Measurements from ENCODE around the gene CDH9.
A peak's percentile ranks its signal among the peaks of the same experiment; 100 is the strongest.

CDH9 gene

GRCh38 chr5:27026063-27026462 is 12.3 kb downstream of the CDH9 start:
- TF ChIP-seq USF1 (IDR thresholded peaks at IDR 0.05) (no peak), FOXM1 (IDR thresholded peaks at IDR 0.05; ENCODE audit: borderline replicate concordance, low read depth) (no peak), CEBPB (IDR thresholded peaks at IDR 0.05) (no peak), YY1 (IDR thresholded peaks at IDR 0.05; ENCODE audit: low read depth) (no peak), EP300 (IDR thresholded peaks at IDR 0.05; ENCODE audit: borderline replicate concordance) (no peak), TCF12 (IDR thresholded peaks at IDR 0.05; ENCODE audit: low read depth) (no peak), CREB1 (IDR thresholded peaks at IDR 0.05; ENCODE audit: low read depth) (no peak), ZBTB7A (IDR thresholded peaks at IDR 0.05; ENCODE audit: low read depth) (no peak), TEAD4 (IDR thresholded peaks at IDR 0.05) (no peak), NFIC (IDR thresholded peaks at IDR 0.05) (no peak), TAF1 (IDR thresholded peaks at IDR 0.05; ENCODE audit: low read depth) (no peak), RAD21 (IDR thresholded peaks at IDR 0.05; ENCODE audit: low read depth) (no peak), MAX (IDR thresholded peaks at IDR 0.05) (no peak), EGR1 (IDR thresholded peaks at IDR 0.05) (no peak)
- TF ChIP-seq, protein P1, sequence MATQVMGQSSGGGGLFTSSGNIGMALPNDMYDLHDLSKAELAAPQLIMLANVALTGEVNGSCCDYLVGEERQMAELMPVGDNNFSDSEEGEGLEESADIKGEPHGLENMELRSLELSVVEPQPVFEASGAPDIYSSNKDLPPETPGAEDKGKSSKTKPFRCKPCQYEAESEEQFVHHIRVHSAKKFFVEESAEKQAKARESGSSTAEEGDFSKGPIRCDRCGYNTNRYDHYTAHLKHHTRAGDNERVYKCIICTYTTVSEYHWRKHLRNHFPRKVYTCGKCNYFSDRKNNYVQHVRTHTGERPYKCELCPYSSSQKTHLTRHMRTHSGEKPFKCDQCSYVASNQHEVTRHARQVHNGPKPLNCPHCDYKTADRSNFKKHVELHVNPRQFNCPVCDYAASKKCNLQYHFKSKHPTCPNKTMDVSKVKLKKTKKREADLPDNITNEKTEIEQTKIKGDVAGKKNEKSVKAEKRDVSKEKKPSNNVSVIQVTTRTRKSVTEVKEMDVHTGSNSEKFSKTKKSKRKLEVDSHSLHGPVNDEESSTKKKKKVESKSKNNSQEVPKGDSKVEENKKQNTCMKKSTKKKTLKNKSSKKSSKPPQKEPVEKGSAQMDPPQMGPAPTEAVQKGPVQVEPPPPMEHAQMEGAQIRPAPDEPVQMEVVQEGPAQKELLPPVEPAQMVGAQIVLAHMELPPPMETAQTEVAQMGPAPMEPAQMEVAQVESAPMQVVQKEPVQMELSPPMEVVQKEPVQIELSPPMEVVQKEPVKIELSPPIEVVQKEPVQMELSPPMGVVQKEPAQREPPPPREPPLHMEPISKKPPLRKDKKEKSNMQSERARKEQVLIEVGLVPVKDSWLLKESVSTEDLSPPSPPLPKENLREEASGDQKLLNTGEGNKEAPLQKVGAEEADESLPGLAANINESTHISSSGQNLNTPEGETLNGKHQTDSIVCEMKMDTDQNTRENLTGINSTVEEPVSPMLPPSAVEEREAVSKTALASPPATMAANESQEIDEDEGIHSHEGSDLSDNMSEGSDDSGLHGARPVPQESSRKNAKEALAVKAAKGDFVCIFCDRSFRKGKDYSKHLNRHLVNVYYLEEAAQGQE (IDR thresholded peaks at IDR 0.05; ENCODE audit: low read depth): no peak

DNA sequence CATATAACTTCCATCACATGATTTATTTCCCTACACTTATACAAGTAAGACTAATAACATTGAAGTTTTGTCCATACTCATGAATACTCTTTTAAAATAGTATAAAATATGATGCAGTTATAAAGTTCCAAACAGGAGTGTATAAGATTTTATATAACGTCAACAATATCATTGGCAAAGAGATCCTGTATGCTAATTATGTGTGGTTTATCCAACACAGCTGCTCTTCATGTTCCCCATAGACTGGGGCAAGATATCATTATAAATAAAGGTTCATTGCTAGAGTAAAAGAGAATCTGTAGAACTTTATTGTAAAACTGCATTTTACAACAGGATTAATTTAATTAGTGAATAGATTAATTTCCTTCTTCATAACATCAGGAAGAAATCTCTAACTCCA is 16.9 kb downstream of the CDH9 start:
- no peak for TF ChIP-seq NFIC (IDR thresholded peaks at IDR 0.05)
- no peak for TF ChIP-seq TEAD4 (IDR thresholded peaks at IDR 0.05)
- no peak for TF ChIP-seq USF1 (IDR thresholded peaks at IDR 0.05)
- TF ChIP-seq ZBTB7A (IDR thresholded peaks at IDR 0.05; ENCODE audit: low read depth): no peak
- no peak for TF ChIP-seq FOXM1 (IDR thresholded peaks at IDR 0.05; ENCODE audit: borderline replicate concordance, low read depth)
- no peak for TF ChIP-seq TAF1 (IDR thresholded peaks at IDR 0.05; ENCODE audit: low read depth)
- TF ChIP-seq MAX (IDR thresholded peaks at IDR 0.05): no peak
- no peak for TF ChIP-seq TCF12 (IDR thresholded peaks at IDR 0.05; ENCODE audit: low read depth)

GRCh38 chr5:27020973-27021372 is 17.4 kb downstream of the CDH9 start:
- TF ChIP-seq RAD21 (IDR thresholded peaks at IDR 0.05; ENCODE audit: low read depth): peak; percentile 72
- no peak for TF ChIP-seq ZBTB7A (IDR thresholded peaks at IDR 0.05; ENCODE audit: low read depth)
- TF ChIP-seq YY1 (IDR thresholded peaks at IDR 0.05; ENCODE audit: low read depth): no peak
- no peak for TF ChIP-seq TEAD4 (IDR thresholded peaks at IDR 0.05)
- TF ChIP-seq MAX (IDR thresholded peaks at IDR 0.05): no peak
- TF ChIP-seq, protein P1 (IDR thresholded peaks at IDR 0.05; ENCODE audit: low read depth): no peak
- no peak for TF ChIP-seq TCF12 (IDR thresholded peaks at IDR 0.05; ENCODE audit: low read depth)

GRCh38 chr5:27015758-27016157 is 22.6 kb downstream of the CDH9 start:
- TF ChIP-seq ZBTB7A (IDR thresholded peaks at IDR 0.05; ENCODE audit: low read depth) (no peak), USF1 (IDR thresholded peaks at IDR 0.05) (no peak)

DNA sequence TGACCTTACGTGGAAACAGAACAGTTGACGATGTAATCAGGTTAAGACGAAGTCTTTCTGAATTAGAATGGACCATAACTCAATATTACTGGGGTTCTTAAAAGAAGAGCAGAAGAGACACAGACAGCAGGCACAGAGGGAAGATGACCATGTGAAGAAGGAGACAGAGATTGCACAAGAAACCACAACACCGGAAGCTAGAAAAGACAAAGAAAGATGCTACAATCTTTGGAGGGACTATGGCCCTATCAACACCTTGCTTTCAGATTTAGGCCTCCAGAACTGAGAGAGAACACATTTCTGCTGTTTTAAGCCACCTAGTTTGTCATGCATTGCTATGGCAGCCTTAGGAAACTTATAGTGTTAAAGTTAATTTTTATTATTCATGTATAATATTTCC is 27.1 kb downstream of the CDH9 start:
- TF ChIP-seq TCF12 (IDR thresholded peaks at IDR 0.05; ENCODE audit: low read depth) (no peak), EP300 (IDR thresholded peaks at IDR 0.05; ENCODE audit: borderline replicate concordance) (no peak), NFIC (IDR thresholded peaks at IDR 0.05) (no peak), TEAD4 (IDR thresholded peaks at IDR 0.05) (no peak), CREB1 (IDR thresholded peaks at IDR 0.05; ENCODE audit: low read depth) (no peak), FOXM1 (IDR thresholded peaks at IDR 0.05; ENCODE audit: borderline replicate concordance, low read depth) (no peak)
- TF ChIP-seq, protein P1 (IDR thresholded peaks at IDR 0.05; ENCODE audit: low read depth): no peak
